H1 (cell line): ENCODE results near the gene PECR.

ENCODE experiments used
- CHD2 ChIP-seq: IDR thresholded peaks from 2 replicates; pipeline ENCODE4 v1.6.1; 2012; ENCODE audit warnings: low read length, improper control_type of control experiment
- CTCF ChIP-seq, 3 experiments: IDR thresholded peaks; 1 replicate in 2 of 3; 2 replicates in 1 of 3; pipeline versions ENCODE4 v1.5.1 to v1.6.1; 2011; ENCODE audit warnings: low read length in 3 of 3, mild to moderate bottlenecking in 3 of 3, inconsistent platforms in 2 of 3, low read depth in 1 of 3, moderate library complexity in 1 of 3; ENCODE audit not compliant: insufficient read depth in 1 of 3; ENCODE audit errors: control extremely low read depth in 1 of 3
- EGR1 ChIP-seq: IDR thresholded peaks from 2 replicates; pipeline ENCODE4 v1.6.1; 2011; ENCODE audit warnings: low read depth, low read length, borderline replicate concordance
- POLR2A ChIP-seq, 2 experiments: IDR thresholded peaks; 1 replicate in 1 of 2; 2 replicates in 1 of 2; pipeline ENCODE4 v1.6.1; 2011; ENCODE audit warnings: low read depth in 2 of 2, low read length in 2 of 2, mild to moderate bottlenecking in 2 of 2; ENCODE audit errors: control extremely low read depth in 1 of 2
- POLR2AphosphoS5 ChIP-seq: IDR thresholded peaks from 2 replicates; pipeline ENCODE4 v1.6.1; 2011; ENCODE audit warnings: low read depth, low read length
- SAP30 ChIP-seq: fragments of 300-600 bp; sonication (generic); IDR thresholded peaks from 2 replicates; pipeline ENCODE4 v1.7.1; 2012; ENCODE audit warnings: low read length, moderate library complexity, mild to moderate bottlenecking, inconsistent platforms; ENCODE audit not compliant: insufficient read depth, insufficient replicate concordance
- SP1 ChIP-seq: IDR thresholded peaks from 2 replicates; pipeline ENCODE4 v1.6.1; 2011; ENCODE audit warnings: low read depth, low read length
- TCF12 ChIP-seq: IDR thresholded peaks from 2 replicates; pipeline ENCODE4 v1.6.1; 2011; ENCODE audit warnings: low read depth, mild to moderate bottlenecking, low read length
- YY1 ChIP-seq: IDR thresholded peaks from 2 replicates; pipeline ENCODE4 v1.6.1; 2011; ENCODE audit warnings: low read depth, mild to moderate bottlenecking, low read length
- ZNF274 ChIP-seq: IDR thresholded peaks from 2 replicates; pipeline ENCODE4 v1.7.0; 2012; ENCODE audit warnings: low read length, borderline replicate concordance; ENCODE audit errors: extremely low read depth

- TF ChIP-seq SP1 (no peak), POLR2A (IDR thresholded peaks at IDR 0.05; ENCODE audit: control extremely low read depth in 1 of 2, low read depth in 2 of 2, low read length in 2 of 2) (no peak), CTCF (IDR thresholded peaks at IDR 0.05; ENCODE audit: control extremely low read depth in 1 of 3, insufficient read depth in 1 of 3, low read depth in 1 of 3, low read length in 3 of 3) (no peak), ZNF274 (no peak), YY1 (no peak), CHD2 (no peak), TCF12 (no peak), SAP30 (no peak), POLR2AphosphoS5 (no peak), EGR1 (no peak)
These were observed 59.6 kb downstream of the PECR start for GRCh38 chr2:216021768-216022565.
